ENCODE measurements around the gene SEMA3F. TPM values are rescaled to one million over a fixed set of nuclear protein-coding genes. Genes with fewer than 3 reads are reported as not detected.

SEMA3F gene
- total RNA-seq, 1 experiment from 2014 or later, result 36.1 TPM

DNA sequence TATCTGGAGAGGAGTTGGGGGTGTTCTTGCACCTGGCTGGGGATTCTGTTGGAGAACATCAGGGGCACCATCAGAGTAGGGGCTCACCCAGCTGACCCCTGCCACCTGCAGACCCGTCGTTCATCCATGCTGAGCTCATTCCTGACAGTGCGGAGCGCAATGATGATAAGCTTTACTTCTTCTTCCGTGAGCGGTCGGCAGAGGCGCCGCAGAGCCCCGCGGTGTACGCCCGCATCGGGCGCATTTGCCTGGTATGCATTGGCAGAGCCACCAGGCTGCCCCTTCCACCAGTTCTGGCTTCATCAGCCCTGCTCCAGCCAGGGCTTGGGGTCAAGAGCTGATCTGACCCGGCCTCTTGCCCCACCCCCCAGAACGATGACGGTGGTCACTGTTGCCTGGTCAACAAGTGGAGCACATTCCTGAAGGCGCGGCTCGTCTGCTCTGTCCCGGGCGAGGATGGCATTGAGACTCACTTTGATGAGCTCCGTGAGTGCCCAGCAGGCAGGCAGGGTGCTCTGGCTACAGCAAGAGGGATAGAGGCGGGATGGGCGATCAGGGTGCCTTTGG is 27.5 kb downstream of the SEMA3F start:
- no peak for DNase-seq (ENCODE audit: low read depth)
- in situ Hi-C loops (cut with HindIII; ENCODE audit: low pct_unique_long_range_greater_than_20kb, low sequenced_read_pairs), result no loop called here

DNA sequence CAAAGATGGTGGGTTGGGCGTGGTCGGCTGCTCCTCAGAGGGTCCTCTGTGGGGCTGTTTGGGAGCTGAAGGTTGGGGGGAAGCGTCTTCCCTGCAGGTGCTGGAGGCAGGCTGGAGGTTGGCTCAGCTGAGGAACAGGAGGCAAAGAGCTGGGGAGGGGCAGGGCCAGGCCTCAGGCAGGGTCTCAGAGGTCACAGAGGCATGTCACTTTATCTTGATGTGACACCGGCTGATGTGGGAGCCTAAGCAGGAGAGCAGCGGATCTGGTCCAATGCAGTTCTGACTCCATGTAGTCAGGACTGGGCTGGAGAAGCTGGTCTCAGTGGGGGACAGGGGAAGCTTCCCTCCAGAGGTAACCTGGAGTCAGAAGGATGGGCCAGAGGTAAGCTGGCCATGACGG is 28.6 kb downstream of the SEMA3F start:
- DNase-seq (ENCODE audit: low read depth), result no peak
- in situ Hi-C loops (cut with HindIII; ENCODE audit: low pct_unique_long_range_greater_than_20kb, low sequenced_read_pairs), result no loop called here

DNA sequence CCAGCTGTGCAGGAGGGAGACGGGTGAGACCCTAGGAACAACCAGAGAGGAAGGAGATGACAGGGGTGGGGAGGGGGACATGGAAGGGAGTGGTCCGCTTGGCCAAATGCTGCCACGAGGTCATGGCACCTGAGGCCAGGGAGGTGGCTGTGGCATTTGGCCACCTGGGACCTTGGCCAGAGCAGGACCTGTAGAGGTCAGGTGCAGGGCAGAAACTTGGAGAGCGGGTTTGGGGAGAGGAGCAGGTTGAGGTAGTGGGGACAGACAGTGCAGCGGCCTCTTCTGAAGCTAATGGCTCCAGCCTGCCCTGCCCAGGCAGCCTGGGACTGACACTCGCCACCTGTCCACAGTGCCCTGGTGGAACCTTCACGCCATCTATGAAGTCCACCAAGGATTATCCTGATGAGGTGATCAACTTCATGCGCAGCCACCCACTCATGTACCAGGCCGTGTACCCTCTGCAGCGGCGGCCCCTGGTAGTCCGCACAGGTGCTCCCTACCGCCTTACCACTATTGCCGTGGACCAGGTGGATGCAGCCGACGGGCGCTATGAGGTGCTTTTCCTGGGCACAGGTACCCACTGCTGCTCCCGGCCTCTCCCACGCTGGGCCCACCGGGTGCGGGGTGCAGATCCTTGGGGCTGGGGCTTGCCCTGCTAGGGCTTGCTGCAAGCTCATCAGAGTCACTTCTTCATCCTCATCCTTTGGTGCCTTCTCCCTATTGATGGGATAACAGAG is 29.3 kb downstream of the SEMA3F start:
- no peak for DNase-seq (ENCODE audit: low read depth)
- in situ Hi-C loops (cut with HindIII; ENCODE audit: low pct_unique_long_range_greater_than_20kb, low sequenced_read_pairs), result no loop called here

DNA sequence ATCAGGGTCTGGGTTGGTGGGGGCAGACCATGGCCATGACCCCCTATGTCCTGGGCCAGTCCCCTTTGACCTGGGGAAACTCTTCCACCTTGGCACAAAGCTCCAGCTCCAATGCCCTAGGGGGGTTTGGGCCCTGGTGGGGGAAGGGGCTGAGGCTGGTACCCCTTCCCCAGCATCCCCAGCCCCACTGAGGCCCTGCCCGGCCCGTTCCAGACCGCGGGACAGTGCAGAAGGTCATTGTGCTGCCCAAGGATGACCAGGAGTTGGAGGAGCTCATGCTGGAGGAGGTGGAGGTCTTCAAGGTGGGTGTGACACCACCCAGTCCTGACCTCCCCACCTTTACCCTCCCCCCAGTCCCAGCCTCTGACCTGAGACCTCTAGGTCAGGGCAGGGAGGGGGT is 30.1 kb downstream of the SEMA3F start:
- in situ Hi-C loops (cut with HindIII; ENCODE audit: low pct_unique_long_range_greater_than_20kb, low sequenced_read_pairs), result no loop called here
- no peak for DNase-seq (ENCODE audit: low read depth)

DNA sequence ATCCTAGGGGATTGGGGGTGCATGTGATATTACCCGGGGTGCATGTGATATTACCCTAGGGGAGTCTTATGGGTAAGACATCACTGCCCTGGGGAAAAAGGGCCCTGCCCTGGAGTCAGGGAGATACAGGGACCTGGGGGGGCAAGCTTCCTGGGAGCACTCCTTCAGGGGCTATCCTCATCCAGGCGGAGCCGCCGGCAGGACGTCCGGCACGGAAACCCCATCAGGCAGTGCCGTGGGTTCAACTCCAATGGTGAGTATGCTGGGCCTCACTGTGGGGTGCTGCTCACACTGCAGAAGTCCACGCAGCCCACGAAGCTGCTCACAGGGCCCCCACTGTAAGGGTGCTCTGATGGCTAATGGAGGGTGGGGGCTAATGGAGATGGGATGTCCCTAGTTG is 31.0 kb downstream of the SEMA3F start:
- in situ Hi-C loops (cut with HindIII; ENCODE audit: low pct_unique_long_range_greater_than_20kb, low sequenced_read_pairs), result no loop called here

DNA sequence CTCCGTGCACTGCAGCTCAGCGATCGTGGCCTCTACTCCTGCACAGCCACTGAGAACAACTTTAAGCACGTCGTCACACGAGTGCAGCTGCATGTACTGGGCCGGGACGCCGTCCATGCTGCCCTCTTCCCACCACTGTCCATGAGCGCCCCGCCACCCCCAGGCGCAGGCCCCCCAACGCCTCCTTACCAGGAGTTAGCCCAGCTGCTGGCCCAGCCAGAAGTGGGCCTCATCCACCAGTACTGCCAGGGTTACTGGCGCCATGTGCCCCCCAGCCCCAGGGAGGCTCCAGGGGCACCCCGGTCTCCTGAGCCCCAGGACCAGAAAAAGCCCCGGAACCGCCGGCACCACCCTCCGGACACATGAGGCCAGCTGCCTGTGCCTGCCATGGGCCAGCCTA is 32.6 kb downstream of the SEMA3F start:
- no peak for DNase-seq (ENCODE audit: low read depth)
- in situ Hi-C loops (cut with HindIII; ENCODE audit: low pct_unique_long_range_greater_than_20kb, low sequenced_read_pairs), result no loop called here

More for the DNA sequence above, 31.0 kb downstream of the SEMA3F start:
- no peak for DNase-seq (ENCODE audit: low read depth)

DNA sequence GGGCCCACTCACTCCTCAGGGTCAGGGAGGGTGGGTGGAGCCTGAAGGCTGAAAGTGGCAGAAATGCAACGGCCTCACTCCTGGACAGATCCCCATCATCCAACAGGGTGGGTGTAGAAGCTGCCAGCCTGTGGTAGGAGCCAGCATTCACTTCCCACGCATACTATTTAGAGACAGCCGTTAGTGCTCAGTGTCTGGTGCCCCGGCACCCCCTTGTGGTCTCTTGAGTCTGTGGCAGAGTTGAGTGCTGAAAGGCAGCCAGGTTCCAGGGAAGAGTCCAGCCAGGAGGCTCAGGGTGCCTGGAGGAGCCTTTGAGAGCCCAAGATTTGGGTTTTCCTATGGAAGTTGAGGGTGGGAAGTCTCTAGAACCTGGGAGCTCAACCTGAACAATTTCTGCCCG is 34.1 kb downstream of the SEMA3F start:
- in situ Hi-C loops (cut with HindIII; ENCODE audit: low pct_unique_long_range_greater_than_20kb, low sequenced_read_pairs), result no loop called here
- DNase-seq (ENCODE audit: low read depth), result peak; percentile 58

DNA sequence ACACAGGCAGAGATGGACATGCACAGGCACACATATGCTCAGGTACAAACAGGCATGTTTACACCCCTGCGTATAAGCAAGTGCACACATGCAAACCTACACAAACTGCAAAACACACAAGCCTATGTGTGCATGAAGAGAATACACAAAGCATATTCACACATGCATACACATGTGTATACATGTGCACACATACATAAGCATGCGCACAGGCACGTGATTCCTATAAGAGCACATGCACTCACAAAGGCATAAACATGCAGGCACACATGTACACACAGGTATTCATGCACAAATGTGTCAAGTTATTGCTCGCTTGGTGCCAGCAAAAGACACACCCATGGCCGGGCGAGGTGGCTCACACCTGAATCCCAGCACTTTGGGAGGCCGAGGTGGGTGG is 34.9 kb downstream of the SEMA3F start:
- no peak for DNase-seq (ENCODE audit: low read depth)
- in situ Hi-C loops (cut with HindIII; ENCODE audit: low pct_unique_long_range_greater_than_20kb, low sequenced_read_pairs), result no loop called here

DNA sequence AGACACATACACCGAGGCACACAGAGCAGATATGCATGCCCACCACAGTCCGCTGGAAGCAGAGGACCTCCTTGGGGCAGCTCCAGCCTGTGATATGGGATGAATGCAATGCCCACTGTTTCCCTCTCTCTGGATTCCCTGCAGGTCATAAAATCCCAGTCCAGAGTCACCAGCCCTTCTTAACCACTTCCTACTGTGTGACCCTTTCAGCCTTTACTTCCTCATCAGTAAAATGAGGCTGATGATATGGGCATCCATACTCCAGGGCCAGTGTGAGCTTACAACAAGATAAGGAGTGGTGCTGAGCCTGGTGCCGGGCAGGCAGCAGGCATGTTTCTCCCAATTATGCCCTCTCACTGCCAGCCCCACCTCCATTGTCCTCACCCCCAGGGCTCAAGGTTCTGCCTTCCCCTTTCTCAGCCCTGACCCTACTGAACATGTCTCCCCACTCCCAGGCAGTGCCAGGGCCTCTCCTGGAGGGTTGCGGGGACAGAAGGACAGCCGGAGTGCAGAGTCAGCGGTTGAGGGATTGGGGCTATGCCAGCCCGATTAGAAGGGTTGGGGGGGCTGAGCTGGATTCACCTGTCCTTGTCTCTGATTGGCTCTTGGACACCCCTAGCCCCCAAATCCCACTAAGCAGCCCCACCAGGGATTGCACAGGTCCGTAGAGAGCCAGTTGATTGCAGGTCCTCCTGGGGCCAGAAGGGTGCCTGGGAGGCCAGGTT is 36.0 kb downstream of the SEMA3F start, which contains the start of gene GNAT1:
GNAT1 (plus strand) TSS at position 675 of the 725 bp plus-strand sequence. CDS start 116 bp downstream, outside the sequence.
- no peak for DNase-seq (ENCODE audit: low read depth)
- in situ Hi-C loops (cut with HindIII; ENCODE audit: low pct_unique_long_range_greater_than_20kb, low sequenced_read_pairs), result no loop called here

DNA sequence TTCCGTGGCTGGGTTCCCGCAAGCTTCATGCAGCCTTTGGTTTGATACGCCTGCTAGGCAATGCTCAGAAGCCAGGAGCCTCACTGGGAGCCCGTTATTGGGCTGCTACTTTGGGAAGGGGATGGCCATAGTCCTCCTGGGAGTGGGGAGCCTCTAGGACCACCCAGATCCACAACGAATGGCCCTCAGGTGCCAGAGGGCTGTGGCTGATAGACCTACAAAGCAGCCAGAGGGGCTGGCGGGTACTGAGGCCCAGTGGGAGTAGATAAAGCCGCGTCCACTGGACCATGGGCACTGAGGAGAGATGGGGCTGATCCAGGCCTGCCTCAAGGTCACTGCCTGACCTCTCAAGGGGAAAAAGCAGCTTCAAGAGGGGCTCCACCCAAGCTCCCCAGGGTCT is 37.0 kb downstream of the SEMA3F start:
- DNase-seq (ENCODE audit: low read depth), result no peak
- in situ Hi-C loops (cut with HindIII; ENCODE audit: low pct_unique_long_range_greater_than_20kb, low sequenced_read_pairs), result no loop called here

DNA sequence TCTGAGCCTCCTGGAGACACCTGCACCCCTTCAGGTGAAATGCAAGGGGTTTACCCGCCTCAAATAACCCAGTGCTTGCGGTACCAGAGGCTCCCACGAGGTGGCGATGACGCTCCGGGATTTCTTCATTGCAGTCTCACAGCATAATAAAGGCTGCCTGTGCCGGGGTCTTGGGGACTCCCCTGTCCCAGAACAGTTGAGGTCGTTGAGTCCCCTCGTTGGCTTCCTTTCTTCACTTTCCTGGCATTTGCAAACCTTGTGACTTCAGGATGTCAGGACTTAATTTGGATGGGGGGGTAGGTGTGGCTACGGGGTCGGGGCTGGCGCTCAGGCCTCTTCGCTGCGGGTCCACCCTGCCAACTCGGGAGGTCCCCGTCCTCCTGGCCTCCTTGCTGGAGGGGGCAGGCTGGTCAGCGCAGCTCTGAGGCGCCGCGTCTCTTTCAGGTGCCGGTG is 37.6 kb downstream of the SEMA3F start:
- in situ Hi-C loops (cut with HindIII; ENCODE audit: low pct_unique_long_range_greater_than_20kb, low sequenced_read_pairs), result no loop called here

DNA sequence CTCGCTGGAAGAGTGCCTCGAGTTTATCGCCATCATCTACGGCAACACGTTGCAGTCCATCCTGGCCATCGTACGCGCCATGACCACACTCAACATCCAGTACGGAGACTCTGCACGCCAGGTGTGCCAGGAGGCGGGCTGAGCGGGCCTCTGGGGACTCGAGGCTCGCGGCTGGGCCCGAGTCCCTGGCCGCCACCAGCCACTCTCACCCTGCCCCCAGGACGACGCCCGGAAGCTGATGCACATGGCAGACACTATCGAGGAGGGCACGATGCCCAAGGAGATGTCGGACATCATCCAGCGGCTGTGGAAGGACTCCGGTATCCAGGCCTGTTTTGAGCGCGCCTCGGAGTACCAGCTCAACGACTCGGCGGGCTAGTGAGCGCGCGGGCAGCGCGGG is 38.2 kb downstream of the SEMA3F start:
- in situ Hi-C loops (cut with HindIII; ENCODE audit: low pct_unique_long_range_greater_than_20kb, low sequenced_read_pairs), result no loop called here
- DNase-seq (ENCODE audit: low read depth), result no peak

More for the DNA sequence above, 37.6 kb downstream of the SEMA3F start:
- peak; percentile 36 for DNase-seq (ENCODE audit: low read depth)

DNA sequence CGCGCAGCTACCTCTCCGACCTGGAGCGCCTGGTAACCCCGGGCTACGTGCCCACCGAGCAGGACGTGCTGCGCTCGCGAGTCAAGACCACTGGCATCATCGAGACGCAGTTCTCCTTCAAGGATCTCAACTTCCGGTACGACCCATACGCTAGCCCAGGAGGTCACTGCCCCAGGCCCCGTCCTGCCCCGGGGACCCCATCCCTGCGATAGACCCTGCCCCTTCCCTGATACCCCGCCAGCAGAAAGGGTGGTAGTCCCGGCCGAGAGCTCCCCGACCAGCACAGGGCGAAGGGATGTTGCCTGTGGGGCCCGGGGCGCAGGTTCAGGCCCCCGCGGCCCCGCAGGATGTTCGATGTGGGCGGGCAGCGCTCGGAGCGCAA is 38.6 kb downstream of the SEMA3F start:
- DNase-seq (ENCODE audit: low read depth), result no peak
- in situ Hi-C loops (cut with HindIII; ENCODE audit: low pct_unique_long_range_greater_than_20kb, low sequenced_read_pairs), result no loop called here

DNA sequence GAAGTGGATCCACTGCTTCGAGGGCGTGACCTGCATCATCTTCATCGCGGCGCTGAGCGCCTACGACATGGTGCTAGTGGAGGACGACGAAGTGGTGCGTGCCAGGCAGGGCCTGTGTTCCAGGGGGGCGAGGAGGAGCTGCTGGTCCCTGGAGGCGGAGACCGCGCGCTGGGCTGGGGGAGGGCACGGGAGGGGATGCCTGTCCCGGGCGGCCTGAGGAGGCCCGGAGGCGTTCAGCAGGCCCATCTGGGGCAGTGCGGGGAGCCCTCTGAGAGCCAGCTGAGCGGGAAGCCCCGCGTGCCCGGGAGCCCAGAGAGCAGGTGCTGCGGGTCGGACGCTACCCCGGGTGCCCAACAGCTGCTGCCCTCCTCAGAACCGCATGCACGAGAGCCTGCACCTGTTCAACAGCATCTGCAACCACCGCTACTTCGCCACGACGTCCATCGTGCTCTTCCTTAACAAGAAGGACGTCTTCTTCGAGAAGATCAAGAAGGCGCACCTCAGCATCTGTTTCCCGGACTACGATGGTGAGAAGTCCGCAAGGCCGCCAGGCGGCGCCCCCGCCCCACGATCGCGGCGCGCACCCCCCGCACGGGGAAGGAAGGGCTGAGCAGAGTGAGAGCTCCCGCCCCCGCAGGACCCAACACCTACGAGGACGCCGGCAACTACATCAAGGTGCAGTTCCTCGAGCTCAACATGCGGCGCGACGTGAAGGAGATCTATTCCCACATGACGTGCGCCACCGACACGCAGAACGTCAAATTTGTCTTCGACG is 39.2 kb downstream of the SEMA3F start:
- in situ Hi-C loops (cut with HindIII; ENCODE audit: low pct_unique_long_range_greater_than_20kb, low sequenced_read_pairs), result no loop called here
- DNase-seq (ENCODE audit: low read depth), result no peak

DNA sequence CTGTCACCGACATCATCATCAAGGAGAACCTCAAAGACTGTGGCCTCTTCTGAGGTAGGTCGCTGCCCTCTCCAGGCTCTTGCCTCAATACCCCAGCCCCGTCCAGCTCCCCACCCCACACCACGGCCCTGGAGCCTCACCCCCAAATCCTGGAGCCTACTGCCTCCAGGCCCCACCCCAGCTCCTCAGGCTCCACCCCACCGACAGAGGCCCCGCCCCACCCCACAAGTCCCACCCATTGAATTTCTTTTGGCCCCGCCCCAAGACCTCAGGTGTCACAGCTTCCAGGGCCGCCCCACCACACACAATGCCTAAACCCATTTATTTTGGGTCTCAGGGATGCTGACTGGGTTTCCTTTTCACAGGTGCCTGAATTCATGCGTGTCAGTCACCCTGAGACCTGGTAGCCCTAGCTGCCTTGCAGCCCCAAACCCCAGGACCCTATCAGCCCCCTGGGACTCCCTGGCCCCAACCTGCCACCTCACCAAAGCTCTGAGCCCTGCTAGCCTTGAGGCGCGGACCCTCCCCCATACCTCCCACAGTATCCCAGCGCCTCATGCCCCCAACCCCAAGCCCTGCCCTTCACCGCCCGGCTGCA is 39.9 kb downstream of the SEMA3F start:
- DNase-seq (ENCODE audit: low read depth), result no peak
- in situ Hi-C loops (cut with HindIII; ENCODE audit: low pct_unique_long_range_greater_than_20kb, low sequenced_read_pairs), result no loop called here

DNA sequence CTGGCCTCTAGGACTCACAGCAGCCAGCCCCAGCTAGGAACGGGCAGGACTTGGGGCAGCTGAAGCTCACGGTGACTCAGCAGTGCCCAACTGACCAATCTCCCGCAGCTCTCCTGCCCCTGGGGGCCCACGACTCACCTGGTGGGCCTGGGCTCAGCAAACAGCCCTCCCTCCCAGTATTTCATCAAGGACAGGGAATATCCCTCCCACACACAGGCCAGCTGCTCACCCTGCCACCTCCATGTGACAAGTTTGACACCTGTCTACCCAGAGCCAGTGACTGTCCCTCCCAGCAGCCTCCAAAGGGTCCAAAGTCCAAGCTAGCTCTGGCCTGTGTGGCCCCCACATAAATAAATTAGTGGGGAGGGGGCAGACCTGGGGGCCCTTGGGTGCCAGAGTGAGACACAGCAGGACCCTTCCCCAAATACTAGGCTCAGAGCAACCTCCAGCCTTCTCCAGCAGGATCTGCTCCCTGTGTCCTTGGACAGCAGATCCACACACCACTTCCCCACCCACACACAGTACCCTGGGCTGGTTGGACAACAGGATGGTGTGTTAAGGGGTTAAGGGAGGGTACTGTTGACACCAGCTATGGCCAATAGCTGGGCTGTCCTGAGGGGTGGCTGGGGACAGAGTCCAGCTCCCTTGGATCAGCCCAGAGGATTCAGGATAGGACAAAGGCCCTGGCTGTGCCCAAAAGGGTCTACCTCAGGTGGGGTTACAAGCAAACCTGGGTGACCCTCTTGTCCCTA is 40.6 kb downstream of the SEMA3F start:
- in situ Hi-C loops (cut with HindIII; ENCODE audit: low pct_unique_long_range_greater_than_20kb, low sequenced_read_pairs), result no loop called here
- DNase-seq (ENCODE audit: low read depth), result peak; percentile 42

DNA sequence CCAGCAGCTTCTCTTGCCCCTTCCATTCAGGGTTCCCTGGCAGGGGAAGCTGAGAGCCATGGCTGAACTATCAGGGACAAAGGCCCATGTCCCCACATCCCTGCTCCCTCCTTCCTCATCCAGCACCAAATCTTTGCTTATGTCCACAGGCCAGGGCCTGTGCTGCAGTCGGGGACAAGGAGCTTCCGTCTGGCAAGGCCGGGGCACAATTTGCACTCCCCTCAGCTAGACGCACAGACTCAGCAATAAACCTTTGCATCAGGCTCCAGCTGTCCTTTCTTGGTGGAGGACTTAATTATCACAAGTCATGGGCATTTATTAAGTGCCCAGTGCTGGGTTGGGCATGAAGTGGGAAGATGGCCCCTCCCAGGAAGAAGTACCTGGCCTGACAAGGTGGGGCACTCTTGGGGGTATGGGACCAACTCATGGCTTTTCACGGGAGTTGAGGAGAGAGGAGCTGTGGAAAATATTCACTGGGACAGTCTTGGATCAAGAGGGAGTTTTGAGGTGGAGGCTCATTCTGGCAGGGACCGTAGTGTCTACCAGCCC is 41.2 kb downstream of the SEMA3F start:
- in situ Hi-C loops (cut with HindIII; ENCODE audit: low pct_unique_long_range_greater_than_20kb, low sequenced_read_pairs), result no loop called here

More for the DNA sequence above, 41.2 kb downstream of the SEMA3F start:
- DNase-seq (ENCODE audit: low read depth), result no peak

Measured in Caki2 (cell line).